GM12801 (cell line): ENCODE measurements around the gene ACBD7.

Source experiments
- CTCF ChIP-seq: IDR thresholded peaks from one replicate; pipeline ENCODE4 v1.5.1; 2011; ENCODE audit warnings: control low read depth; ENCODE audit not compliant: insufficient read length; ENCODE audit errors: extremely low read depth

The ACBD7 gene

GRCh38 chr10:15091418-15091817, 2.8 kb upstream of the ACBD7 start:
- TF ChIP-seq CTCF: no peak

GRCh38 chr10:15084502-15084922, 4.1 kb downstream of the ACBD7 start:
- no peak for TF ChIP-seq CTCF

GRCh38 chr10:15083674-15084501, 4.7 kb downstream of the ACBD7 start:
- no peak for TF ChIP-seq CTCF

- TF ChIP-seq CTCF: no peak
These were observed 13.2 kb downstream of the ACBD7 start for GRCh38 chr10:15075421-15075820.

- TF ChIP-seq CTCF: no peak
These were observed 16.2 kb downstream of the ACBD7 start for GRCh38 chr10:15072358-15072757.

GRCh38 chr10:15069230-15069629, 19.3 kb downstream of the ACBD7 start:
- TF ChIP-seq CTCF: no peak

- no peak for TF ChIP-seq CTCF
These were observed 19.8 kb downstream of the ACBD7 start for GRCh38 chr10:15068802-15069201.

GRCh38 chr10:15067154-15067553, 21.4 kb downstream of the ACBD7 start:
- no peak for TF ChIP-seq CTCF
